Measurements from ENCODE around the gene COPZ2. TPM values are rescaled to one million over a fixed set of nuclear protein-coding genes. Genes with fewer than 3 reads are reported as not detected.
"Not testable (repeated sequence)": the region's sequence is repeated elsewhere in the genome, so short reads cannot be mapped to it uniquely, and the experiment has no call there.

COPZ2 gene
- total RNA-seq, 1 experiment from 2014 or later = not detected

GRCh38 chr17:48074322-48075081 is 36.9 kb upstream of the COPZ2 start:
- peaks cover 41% of the 10 kb centered on the region for H3K79me2 ChIP-seq (ENCODE audit: insufficient read depth, low read length)

DNA sequence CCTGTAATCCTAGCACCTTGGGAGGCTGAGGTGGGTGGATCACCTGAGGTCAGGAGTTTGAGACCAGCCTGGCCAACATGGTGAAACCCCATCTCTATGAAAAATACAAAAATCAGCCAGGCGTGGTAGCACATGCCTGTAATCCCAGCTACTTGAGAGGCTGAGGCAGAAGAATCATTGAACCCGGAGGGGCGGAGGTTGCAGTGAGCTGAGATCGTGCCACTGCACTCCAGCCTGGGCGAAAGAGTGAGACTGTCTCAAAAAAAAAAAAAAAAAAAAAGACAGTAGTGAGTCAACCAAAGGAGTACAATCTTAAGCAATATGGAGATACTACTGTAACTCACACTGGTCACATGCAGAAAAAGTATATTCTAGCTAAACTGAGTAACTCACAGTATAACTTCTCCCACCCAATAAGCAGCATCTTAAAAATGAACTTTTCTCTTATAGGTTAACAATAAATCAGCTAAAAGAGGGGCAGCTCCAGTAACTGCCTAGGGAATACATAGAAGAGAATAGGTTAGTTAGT is 36.0 kb upstream of the COPZ2 start:
- H3K4me2 ChIP-seq (ENCODE audit: low read length); H3K27me3 ChIP-seq (ENCODE audit: insufficient read depth, low read length); H3K4me1 ChIP-seq (ENCODE audit: control insufficient read depth in 1 of 2, insufficient read depth in 2 of 2, low read length in 2 of 2); H3K9me3 ChIP-seq (ENCODE audit: control insufficient read depth in 1 of 2, insufficient read depth in 1 of 2, low read depth in 1 of 2, low read length in 2 of 2); H2AFZ ChIP-seq (ENCODE audit: low read depth, low read length, poor library complexity, severe bottlenecking); BruUV-seq (replicated peaks); H3K27ac ChIP-seq (ENCODE audit: low read depth, low read length); H3K4me3 ChIP-seq (replicated peaks in 1 of 2; ENCODE audit: low read depth in 1 of 2, low read length in 2 of 2); POLR2A ChIA-PET; H4K20me1 ChIP-seq (ENCODE audit: insufficient read depth); H3K9me2 ChIP-seq (ENCODE audit: insufficient read depth); DNase-seq (ENCODE audit: low read depth, low spot score); H3K9ac ChIP-seq (ENCODE audit: low read length); ATAC-seq: not testable (repeated sequence)
- Histone ChIP-seq H3K79me2 (ENCODE audit: insufficient read depth, low read length) (peaks cover 32% of the 10 kb centered on the region), H3K36me3 (ENCODE audit: control insufficient read depth in 1 of 2, insufficient read depth in 2 of 2, low read length in 2 of 2) (peaks cover 42 to 49% of the 10 kb centered on the region in 2 experiments)
- ChIA-PET CTCF (interaction anchor here (1.1 to 7.9 kb wide), 2 partner anchors 47 to 60 kb away, joined by 3 to 79 read pairs; no protein-coding TSS in a partner anchor), RAD21 (ENCODE audit: low non-redundant PET in 1 of 2, low total read pairs in 2 of 2, uncharacterized antibody in 2 of 2, unreplicated experiment in 2 of 2) (interaction anchor here (0.7 to 0.8 kb wide), 3 partner anchors 47 to 48 kb away, joined by 3 read pairs; no protein-coding TSS in a partner anchor)
- intact Hi-C loops (cut with micrococcal nuclease) = loop anchor here (1.0 kb wide), 1 partner anchor 47 kb away; no protein-coding TSS in a partner anchor

More at GRCh38 chr17:48074322-48075081, 36.9 kb upstream of the COPZ2 start:
- peak; percentile 69 for DNase-seq (ENCODE audit: low read depth, low spot score)
- CTCF ChIA-PET = interaction anchor here (1.6 to 7.9 kb wide), 2 partner anchors 10 to 48 kb away, joined by 3 to 79 read pairs; no protein-coding TSS in a partner anchor
- no peak overlapping the region for H3K4me2 ChIP-seq (ENCODE audit: low read length)
- H3K27me3 ChIP-seq (ENCODE audit: insufficient read depth, low read length) = no peaks in the 10 kb centered on the region
- intact Hi-C loops (cut with micrococcal nuclease) = loop anchor here (1.0 kb wide), 1 partner anchor 48 kb away; no protein-coding TSS in a partner anchor
- H3K9ac ChIP-seq (ENCODE audit: low read length) = no peak overlapping the region
- H3K9me2 ChIP-seq (ENCODE audit: insufficient read depth) = no peaks in the 10 kb centered on the region
- RAD21 ChIA-PET (ENCODE audit: low non-redundant PET in 1 of 2, low total read pairs in 2 of 2, uncharacterized antibody in 2 of 2, unreplicated experiment in 2 of 2) = interaction anchor here (0.6 to 1.1 kb wide), 2 partner anchors 49 to 56 kb away, joined by 3 to 17 read pairs; no protein-coding TSS in a partner anchor
- H2AFZ ChIP-seq (ENCODE audit: low read depth, low read length, poor library complexity, severe bottlenecking) = no peak overlapping the region
- POLR2A ChIA-PET = interaction anchor here (1.3 to 1.7 kb wide), 2 partner anchors 25 to 48 kb away, joined by 4 to 5 read pairs; partner anchors contain the start of gene NFE2L1
- H4K20me1 ChIP-seq (ENCODE audit: insufficient read depth) = 0 out of 2 replicates have a peak, but pooled peaks cover 6% of the 10 kb centered on the region
- H3K9me3 ChIP-seq (ENCODE audit: control insufficient read depth in 1 of 2, insufficient read depth in 1 of 2, low read depth in 1 of 2, low read length in 2 of 2) = no peaks in the 10 kb centered on the region
- H3K36me3 ChIP-seq (ENCODE audit: control insufficient read depth in 1 of 2, insufficient read depth in 2 of 2, low read length in 2 of 2) = peaks cover 38 to 49% of the 10 kb centered on the region in 2 experiments
- TF ChIP-seq SP1 (IDR thresholded peaks at IDR 0.05; ENCODE audit: low read depth) = no peak
- TF ChIP-seq EGR1 (IDR thresholded peaks at IDR 0.05; ENCODE audit: low read depth) = no peak
- TF ChIP-seq, protein P1, sequence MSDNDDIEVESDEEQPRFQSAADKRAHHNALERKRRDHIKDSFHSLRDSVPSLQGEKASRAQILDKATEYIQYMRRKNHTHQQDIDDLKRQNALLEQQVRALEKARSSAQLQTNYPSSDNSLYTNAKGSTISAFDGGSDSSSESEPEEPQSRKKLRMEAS (IDR thresholded peaks at IDR 0.05) = no peak
- TF ChIP-seq, protein P2, sequence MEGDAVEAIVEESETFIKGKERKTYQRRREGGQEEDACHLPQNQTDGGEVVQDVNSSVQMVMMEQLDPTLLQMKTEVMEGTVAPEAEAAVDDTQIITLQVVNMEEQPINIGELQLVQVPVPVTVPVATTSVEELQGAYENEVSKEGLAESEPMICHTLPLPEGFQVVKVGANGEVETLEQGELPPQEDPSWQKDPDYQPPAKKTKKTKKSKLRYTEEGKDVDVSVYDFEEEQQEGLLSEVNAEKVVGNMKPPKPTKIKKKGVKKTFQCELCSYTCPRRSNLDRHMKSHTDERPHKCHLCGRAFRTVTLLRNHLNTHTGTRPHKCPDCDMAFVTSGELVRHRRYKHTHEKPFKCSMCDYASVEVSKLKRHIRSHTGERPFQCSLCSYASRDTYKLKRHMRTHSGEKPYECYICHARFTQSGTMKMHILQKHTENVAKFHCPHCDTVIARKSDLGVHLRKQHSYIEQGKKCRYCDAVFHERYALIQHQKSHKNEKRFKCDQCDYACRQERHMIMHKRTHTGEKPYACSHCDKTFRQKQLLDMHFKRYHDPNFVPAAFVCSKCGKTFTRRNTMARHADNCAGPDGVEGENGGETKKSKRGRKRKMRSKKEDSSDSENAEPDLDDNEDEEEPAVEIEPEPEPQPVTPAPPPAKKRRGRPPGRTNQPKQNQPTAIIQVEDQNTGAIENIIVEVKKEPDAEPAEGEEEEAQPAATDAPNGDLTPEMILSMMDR (IDR thresholded peaks at IDR 0.05 in 2 of 3, conservative IDR thresholded peaks at IDR 0.05 in 1 of 3; ENCODE audit: borderline replicate concordance in 1 of 3, insufficient read depth in 1 of 3, low read depth in 2 of 3, low read length in 2 of 3) = peak; percentile 89 to 97 (median 94)
- TF ChIP-seq, protein P3, sequence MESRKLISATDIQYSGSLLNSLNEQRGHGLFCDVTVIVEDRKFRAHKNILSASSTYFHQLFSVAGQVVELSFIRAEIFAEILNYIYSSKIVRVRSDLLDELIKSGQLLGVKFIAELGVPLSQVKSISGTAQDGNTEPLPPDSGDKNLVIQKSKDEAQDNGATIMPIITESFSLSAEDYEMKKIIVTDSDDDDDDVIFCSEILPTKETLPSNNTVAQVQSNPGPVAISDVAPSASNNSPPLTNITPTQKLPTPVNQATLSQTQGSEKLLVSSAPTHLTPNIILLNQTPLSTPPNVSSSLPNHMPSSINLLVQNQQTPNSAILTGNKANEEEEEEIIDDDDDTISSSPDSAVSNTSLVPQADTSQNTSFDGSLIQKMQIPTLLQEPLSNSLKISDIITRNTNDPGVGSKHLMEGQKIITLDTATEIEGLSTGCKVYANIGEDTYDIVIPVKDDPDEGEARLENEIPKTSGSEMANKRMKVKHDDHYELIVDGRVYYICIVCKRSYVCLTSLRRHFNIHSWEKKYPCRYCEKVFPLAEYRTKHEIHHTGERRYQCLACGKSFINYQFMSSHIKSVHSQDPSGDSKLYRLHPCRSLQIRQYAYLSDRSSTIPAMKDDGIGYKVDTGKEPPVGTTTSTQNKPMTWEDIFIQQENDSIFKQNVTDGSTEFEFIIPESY (IDR thresholded peaks at IDR 0.05; ENCODE audit: extremely low read depth, insufficient replicate concordance, low read length) = no peak
- TF ChIP-seq CBX3 (IDR thresholded peaks at IDR 0.05; ENCODE audit: low read depth) = no peak
- TF ChIP-seq RAD21 (IDR thresholded peaks at IDR 0.05; ENCODE audit: low read depth) = peak; percentile 92
- no peak for TF ChIP-seq YY1 (IDR thresholded peaks at IDR 0.05; ENCODE audit: extremely low read depth, insufficient replicate concordance, low read depth, low read length)
- no peak for TF ChIP-seq SIN3A (IDR thresholded peaks at IDR 0.05; ENCODE audit: low read depth)
- TF ChIP-seq POLR2A (IDR thresholded peaks at IDR 0.05; ENCODE audit: borderline replicate concordance, extremely low read depth, insufficient read depth, insufficient read length) = no peak
- no peak for TF ChIP-seq EZH2 (IDR thresholded peaks at IDR 0.05)
- H3K27ac ChIP-seq (ENCODE audit: low read depth, low read length) = peak overlapping the region; percentile 21; the same call in 1 of the 2 replicates
- BruUV-seq (replicated peaks) = no TSS peak
- peak; percentile 86 for ATAC-seq
- H3K4me1 ChIP-seq (ENCODE audit: control insufficient read depth in 1 of 2, insufficient read depth in 2 of 2, low read length in 2 of 2) = 0 out of 4 replicates have a peak, but pooled peaks cover 0 to 2% of the 10 kb centered on the region in 2 experiments
- no peak overlapping the region for H3K4me3 ChIP-seq (replicated peaks in 1 of 2; ENCODE audit: low read depth in 1 of 2, low read length in 2 of 2)

Data from HCT116 (cell line).